Activated B cell treated with CpG ODN at 0.5 μM for 24 hours (primary cell): ENCODE measurements around the gene PIEZO1. TPM values are rescaled to one million over a fixed set of nuclear protein-coding genes. Genes with fewer than 3 reads are reported as not detected.

Source experiments
- ATAC-seq: fragments of 200-7000 bp; cut with Tn5 transposase; one replicate; pipeline ENCODE4 v1.10.0; 2021; ENCODE audit warnings: low read depth, mild to moderate bottlenecking, moderate library complexity
- CTCF ChIA-PET: fragments of 350-600 bp; sonication (Branson Sonifier 250); formaldehyde crosslinking; loops from one replicate; lab custom pipeline; 2021; ENCODE audit warnings: antibody characterized with exemption; lab: Charles Lee
- POLR2A ChIA-PET: fragments of 350-600 bp; sonication (Branson Sonifier 250); formaldehyde crosslinking; loops from one replicate; lab custom pipeline; 2021; ENCODE audit warnings: antibody characterized with exemption; lab: Charles Lee
- DNase-seq: peaks from one replicate; pipeline ENCODE4 v3.0.0; 2022
- H3K27ac Mint-ChIP-seq: one replicate; pipeline ENCODE4 v1.8.0; 2020; ENCODE audit warnings: mixed read lengths
- H3K27me3 Mint-ChIP-seq: one replicate; pipeline ENCODE4 v1.8.0; 2021; ENCODE audit warnings: mixed read lengths
- H3K36me3 Mint-ChIP-seq: one replicate; pipeline ENCODE4 v1.8.0; 2021; ENCODE audit warnings: low read depth, mixed read lengths
- H3K4me1 Mint-ChIP-seq: one replicate; pipeline ENCODE4 v1.8.0; 2021; ENCODE audit warnings: mixed read lengths
- H3K4me3 Mint-ChIP-seq: one replicate; pipeline ENCODE4 v1.8.0; 2020; ENCODE audit warnings: mild to moderate bottlenecking, mixed read lengths
- H3K9me3 Mint-ChIP-seq: one replicate; pipeline ENCODE4 v1.8.0; 2020; ENCODE audit warnings: mixed read lengths
- intact Hi-C: fragments of 100-400 bp; cut with micrococcal nuclease; formaldehyde crosslinking; loops from one replicate; pipeline ENCODE4 v1.15.1; 2024
- total RNA-seq: library from RNA; stranded (reverse); gene quantifications from 2 replicates; pipeline ENCODE4 v1.2.3, GENCODE V29; 2022
- TF ChIP-seq, protein P1 (sequence below): fragments of 200-600 bp; IDR thresholded peaks from one replicate; pipeline ENCODE4 v1.8.0; 2022; ENCODE audit warnings: antibody characterized with exemption, mild to moderate bottlenecking

The PIEZO1 gene
- total RNA-seq, 1 donor from 2014 or later: 85.9 TPM

- TF ChIP-seq, protein P1, sequence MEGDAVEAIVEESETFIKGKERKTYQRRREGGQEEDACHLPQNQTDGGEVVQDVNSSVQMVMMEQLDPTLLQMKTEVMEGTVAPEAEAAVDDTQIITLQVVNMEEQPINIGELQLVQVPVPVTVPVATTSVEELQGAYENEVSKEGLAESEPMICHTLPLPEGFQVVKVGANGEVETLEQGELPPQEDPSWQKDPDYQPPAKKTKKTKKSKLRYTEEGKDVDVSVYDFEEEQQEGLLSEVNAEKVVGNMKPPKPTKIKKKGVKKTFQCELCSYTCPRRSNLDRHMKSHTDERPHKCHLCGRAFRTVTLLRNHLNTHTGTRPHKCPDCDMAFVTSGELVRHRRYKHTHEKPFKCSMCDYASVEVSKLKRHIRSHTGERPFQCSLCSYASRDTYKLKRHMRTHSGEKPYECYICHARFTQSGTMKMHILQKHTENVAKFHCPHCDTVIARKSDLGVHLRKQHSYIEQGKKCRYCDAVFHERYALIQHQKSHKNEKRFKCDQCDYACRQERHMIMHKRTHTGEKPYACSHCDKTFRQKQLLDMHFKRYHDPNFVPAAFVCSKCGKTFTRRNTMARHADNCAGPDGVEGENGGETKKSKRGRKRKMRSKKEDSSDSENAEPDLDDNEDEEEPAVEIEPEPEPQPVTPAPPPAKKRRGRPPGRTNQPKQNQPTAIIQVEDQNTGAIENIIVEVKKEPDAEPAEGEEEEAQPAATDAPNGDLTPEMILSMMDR: no peak
- Mint-ChIP-seq H3K36me3 (peaks cover 13% of the 10 kb centered on the region), H3K27ac (peak overlapping the region; percentile 86), H3K27me3 (no peaks in the 10 kb centered on the region), H3K4me1 (peaks cover 17% of the 10 kb centered on the region), H3K4me3 (peak overlapping the region; percentile 91), H3K9me3 (no peaks in the 10 kb centered on the region)
- ChIA-PET CTCF (interaction anchor here (1.3 to 2.9 kb wide), 4 partner anchors 28 to 73 kb away, joined by 3 to 15 read pairs (median 4); partner anchors contain the start of genes GALNS and TRAPPC2L), POLR2A (interaction anchor here (0.6 to 6.0 kb wide), 14 partner anchors 7 to 407 kb away, joined by 3 to 52 read pairs (median 12); partner anchors contain the start of genes CDT1, GALNS, PIEZO1 and TRAPPC2L)
- intact Hi-C loops: loop anchor here (2.0 to 10.0 kb wide), 2 partner anchors 26 to 694 kb away; partner anchors contain the start of genes PIEZO1 and SPG7
- no peak for DNase-seq
- ATAC-seq: no peak
Observed at GRCh38 chr16:88810166-88810911, 25.3 kb upstream of the PIEZO1 start.

GRCh38 chr16:88809676-88810165, 24.7 kb upstream of the PIEZO1 start:
- Mint-ChIP-seq H3K9me3 (no peaks in the 10 kb centered on the region), H3K36me3 (peaks cover 13% of the 10 kb centered on the region), H3K4me1 (peaks cover 17% of the 10 kb centered on the region), H3K4me3 (no peak overlapping the region), H3K27ac (peak overlapping the region; percentile 12), H3K27me3 (no peaks in the 10 kb centered on the region)
- POLR2A ChIA-PET: interaction anchor here (1.0 to 6.0 kb wide), 8 partner anchors 9 to 73 kb away, joined by 3 to 52 read pairs (median 17); partner anchors contain the start of genes GALNS, PIEZO1 and TRAPPC2L
- TF ChIP-seq, protein P1: no peak
- CTCF ChIA-PET: interaction anchor here (1.3 to 2.0 kb wide), 2 partner anchors 40 to 72 kb away, joined by 3 to 6 read pairs; no protein-coding TSS in a partner anchor
- intact Hi-C loops: loop anchor here (2.0 to 10.0 kb wide), 2 partner anchors 25 to 695 kb away; partner anchors contain the start of genes PIEZO1 and SPG7
- DNase-seq: no peak
- ATAC-seq: no peak

DNA sequence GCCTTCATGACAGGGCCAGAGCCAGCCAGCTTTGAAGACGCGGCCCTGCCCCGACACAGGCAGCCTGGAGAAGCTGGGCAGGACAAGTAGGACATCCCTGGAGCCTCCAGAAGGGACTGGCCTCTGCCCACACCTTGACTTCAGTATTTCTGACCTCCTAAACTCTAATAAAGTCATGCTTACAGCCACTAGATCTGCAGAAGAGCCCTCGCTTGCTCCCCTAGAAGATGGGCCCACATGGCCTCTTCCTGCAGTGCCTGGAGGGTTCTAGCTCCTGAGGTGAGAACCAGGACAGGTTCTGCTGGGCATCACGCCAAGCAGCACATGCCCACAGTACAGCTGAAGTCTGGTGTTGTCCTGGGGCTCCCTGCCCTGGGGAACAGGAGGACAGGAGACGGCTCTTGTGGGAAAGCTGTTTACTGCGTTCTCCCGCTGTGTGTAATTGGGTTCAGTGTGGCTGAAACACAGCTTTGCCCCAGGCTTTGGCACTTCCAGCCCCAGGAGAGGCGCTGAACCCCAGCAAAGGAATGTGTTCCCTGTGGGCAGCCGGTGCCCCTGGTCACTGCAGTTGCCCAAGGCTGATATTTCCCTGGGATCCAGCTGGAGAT, 24.2 kb upstream of the PIEZO1 start:
- peaks cover 17% of the 10 kb centered on the region for H3K4me1 Mint-ChIP-seq
- CTCF ChIA-PET: interaction anchor here (2.0 kb wide), 1 partner anchor 72 kb away, joined by 6 read pairs; no protein-coding TSS in a partner anchor
- ATAC-seq (no peak), DNase-seq (no peak)
- H3K27ac Mint-ChIP-seq: no peak overlapping the region
- intact Hi-C loops: no loop called here
- peaks cover 13% of the 10 kb centered on the region for H3K36me3 Mint-ChIP-seq
- no peaks in the 10 kb centered on the region for H3K27me3 Mint-ChIP-seq
- H3K9me3 Mint-ChIP-seq: no peaks in the 10 kb centered on the region
- POLR2A ChIA-PET: interaction anchor here (2.3 to 6.0 kb wide), 3 partner anchors 26 to 63 kb away, joined by 8 to 52 read pairs (median 39); partner anchors contain the start of genes GALNS, PIEZO1 and TRAPPC2L
- TF ChIP-seq, protein P1: no peak
- H3K4me3 Mint-ChIP-seq: peak overlapping the region; percentile 15

DNA sequence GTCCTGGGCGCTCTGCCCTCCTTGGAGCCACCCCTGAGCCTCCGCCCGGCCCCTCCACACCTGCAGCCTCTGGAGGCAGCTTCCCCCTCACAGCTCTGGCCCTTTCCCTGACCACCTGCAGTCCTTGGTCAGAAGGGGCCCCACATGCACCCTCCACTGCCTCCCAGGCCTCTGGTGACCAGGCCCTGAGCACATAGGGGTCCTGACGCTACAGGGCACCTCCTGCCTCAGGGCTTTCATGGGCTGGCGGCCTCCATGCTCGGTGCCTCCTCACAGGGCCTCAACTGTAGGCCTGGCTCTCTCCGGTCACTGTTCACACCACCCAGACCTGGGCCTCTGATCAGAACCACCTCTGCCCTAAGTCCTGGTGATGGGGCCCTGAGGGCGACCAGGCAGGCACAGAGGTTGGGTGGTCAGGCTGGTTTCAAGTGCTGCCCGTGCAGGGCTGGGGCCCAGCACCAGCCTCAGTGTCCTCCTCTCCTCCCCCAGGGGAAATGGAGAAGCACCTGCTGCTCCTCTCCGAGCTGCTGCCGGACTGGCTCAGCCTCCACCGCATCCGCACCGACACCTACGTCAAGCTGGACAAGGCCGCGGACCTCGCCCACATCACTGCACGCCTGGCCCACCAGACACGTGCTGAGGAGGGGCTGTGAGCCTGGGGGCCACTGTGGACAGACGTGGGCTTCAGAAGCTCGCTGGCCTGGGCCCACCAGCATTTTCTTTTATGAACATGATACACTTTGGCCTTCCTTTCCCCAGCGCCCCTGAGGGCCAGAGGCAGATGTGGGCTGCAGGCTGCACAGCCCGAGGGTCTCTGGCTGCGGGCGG, 22.8 kb upstream of the PIEZO1 start:
- Mint-ChIP-seq H3K36me3 (peaks cover 13% of the 10 kb centered on the region), H3K27ac (no peak overlapping the region), H3K27me3 (no peaks in the 10 kb centered on the region), H3K4me3 (no peak overlapping the region), H3K4me1 (peaks cover 17% of the 10 kb centered on the region), H3K9me3 (no peaks in the 10 kb centered on the region)
- ChIA-PET POLR2A (interaction anchor here (6.0 kb wide), 1 partner anchor 25 kb away, joined by 52 read pairs; the partner anchor contains the start of gene PIEZO1), CTCF (interaction anchor here (0.8 kb wide), 1 partner anchor 23 kb away, joined by 3 read pairs; the partner anchor contains the start of gene PIEZO1)
- intact Hi-C loops: no loop called here
- TF ChIP-seq, protein P1: no peak
- ATAC-seq (no peak), DNase-seq (no peak)
